NCI-H524 treated with DMSO at 0.1 percent for 48 hours (cell line): ENCODE results near the gene TMBIM4.
"Not testable (repeated sequence)": the region's sequence is repeated elsewhere in the genome, so short reads cannot be mapped to it uniquely, and the experiment has no call there.

Source experiments
- DNase-seq: peaks from one replicate; lab custom pipeline; 2025; lab: John Stamatoyannopoulos, UW

TMBIM4 gene, protein sequence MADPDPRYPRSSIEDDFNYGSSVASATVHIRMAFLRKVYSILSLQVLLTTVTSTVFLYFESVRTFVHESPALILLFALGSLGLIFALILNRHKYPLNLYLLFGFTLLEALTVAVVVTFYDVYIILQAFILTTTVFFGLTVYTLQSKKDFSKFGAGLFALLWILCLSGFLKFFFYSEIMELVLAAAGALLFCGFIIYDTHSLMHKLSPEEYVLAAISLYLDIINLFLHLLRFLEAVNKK

DNA sequence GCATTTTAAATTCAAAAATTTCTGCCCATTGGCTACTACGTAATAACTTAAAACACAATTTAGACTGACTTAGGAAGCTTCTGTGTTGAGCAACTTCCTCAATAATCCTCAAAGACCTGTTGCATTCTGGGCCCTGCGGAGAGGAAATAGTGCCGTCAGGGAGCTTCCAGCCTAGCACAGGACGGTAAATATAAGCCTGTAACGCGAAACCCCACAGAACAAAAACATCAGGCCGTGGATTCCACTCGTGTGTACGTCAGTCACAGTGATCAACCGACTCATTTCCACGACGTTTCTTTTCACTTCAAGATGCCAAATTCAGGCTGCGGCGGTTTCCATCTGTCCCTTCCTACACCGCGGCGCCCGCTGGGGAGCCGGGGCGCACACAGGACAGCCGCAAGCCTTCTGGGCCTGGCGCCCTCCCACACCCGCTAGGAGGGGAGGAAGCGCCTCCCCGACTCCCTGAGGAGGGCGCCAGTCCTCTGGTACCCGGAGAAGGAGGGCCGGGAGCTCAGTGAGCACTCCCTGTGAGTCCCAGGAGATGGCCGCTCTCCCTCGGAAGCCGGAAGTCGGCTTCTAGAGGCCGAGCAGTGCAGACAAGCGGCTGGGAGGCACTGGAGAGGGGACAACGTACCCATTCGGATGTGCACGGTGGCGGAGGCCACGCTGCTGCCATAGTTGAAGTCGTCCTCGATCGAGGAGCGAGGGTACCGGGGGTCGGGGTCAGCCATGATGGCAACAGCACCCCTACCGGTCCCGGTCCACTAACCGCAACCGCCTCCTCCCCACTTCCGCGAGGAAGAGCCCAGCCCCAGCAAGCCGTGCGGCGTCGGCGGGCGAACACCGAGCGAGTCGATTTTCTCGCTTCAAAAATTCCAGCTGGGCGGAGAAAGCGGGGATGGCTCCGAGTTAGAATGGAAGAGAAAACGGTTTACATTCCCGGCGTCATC is at the start of gene TMBIM4:
TSS of gene TMBIM4 (minus strand) at position 776 of the 950 bp plus-strand sequence. CDS start at position 731, 45 bp downstream.
- peak; percentile 64 for DNase-seq

GRCh38 chr12:66217342-66217917 is 47.6 kb upstream of the TMBIM4 start:
- DNase-seq, result no peak

DNA sequence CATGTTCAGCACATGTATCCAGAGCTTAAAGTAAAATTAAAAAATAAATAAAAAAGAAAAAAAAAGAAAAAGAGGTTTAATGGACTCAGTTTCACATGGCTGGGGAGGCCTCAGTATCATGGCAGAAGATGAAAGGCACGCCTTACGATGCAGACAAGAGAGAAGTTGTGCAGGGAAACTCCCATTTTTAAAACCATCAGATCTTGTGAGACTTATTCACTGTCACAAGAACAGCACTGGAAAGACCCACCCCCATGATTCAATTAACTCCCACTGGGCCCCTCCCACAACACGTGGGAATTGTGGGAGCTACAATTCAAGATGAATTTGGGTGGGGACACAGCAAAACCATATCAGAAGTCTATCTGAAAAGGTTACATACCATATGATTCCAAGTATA is 43.2 kb upstream of the TMBIM4 start:
- DNase-seq, result not testable (repeated sequence)

DNA sequence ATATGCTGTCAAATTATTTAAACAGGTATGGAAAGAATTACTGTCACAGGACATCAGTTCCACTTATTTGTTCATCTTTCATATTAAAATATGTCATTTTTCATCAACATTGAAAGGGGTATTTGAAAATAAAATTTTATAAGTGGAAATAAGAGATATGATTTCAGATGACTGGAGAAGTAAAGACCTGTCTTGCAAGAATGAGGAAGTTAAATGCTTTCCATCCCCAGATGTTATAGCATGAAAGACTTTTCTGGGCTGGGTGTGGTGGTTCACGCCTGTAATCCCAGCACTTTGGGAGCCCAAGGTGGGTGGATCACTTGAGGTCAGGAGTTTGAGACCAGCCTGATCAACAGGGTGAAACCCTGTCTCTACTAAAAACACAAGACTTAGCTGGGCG is 41.8 kb upstream of the TMBIM4 start:
- not testable (repeated sequence) for DNase-seq

- no peak for DNase-seq
These were observed 41.0 kb upstream of the TMBIM4 start for GRCh38 chr12:66210840-66211239.

DNA sequence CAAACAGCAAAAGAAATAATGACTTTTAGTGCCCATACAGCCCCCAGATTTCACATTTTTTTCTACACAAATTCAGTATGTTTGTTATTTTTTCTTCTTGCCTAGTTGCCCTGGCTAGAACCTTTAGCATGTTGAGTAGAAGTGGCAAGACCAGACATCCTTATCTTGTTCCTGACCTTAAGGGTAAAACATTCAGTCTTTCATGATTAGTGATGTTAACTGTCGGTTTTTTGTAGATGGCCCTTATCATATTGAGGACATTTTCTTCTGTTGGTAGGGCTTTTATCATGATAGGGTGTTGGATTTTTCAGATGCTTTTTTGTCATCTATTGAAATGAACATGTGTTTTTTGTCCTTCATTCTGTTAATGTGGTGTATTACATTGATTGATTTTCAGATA is 36.3 kb upstream of the TMBIM4 start:
- no peak for DNase-seq

DNA sequence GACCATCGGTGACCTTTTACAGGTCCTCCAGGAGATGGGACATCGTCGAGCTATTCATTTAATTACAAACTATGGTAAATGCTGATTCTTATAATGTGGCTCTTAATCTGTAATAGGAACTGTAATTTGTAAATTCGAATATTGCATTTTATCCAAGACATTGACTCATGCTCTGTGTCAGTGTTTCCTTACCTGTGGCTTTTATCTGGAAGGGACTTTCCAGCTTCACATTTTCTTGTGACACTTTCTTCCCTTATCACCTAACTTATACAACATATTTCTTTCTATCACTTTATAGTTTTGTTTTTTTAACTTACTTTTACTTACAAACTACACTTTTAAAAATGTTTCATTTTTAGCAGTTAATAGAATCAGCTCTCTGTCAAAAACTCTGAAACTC is 34.0 kb upstream of the TMBIM4 start:
- no peak for DNase-seq

- DNase-seq, result no peak
These were observed 30.2 kb upstream of the TMBIM4 start for GRCh38 chr12:66199831-66200509.

- no peak for DNase-seq
These were observed 29.3 kb upstream of the TMBIM4 start for GRCh38 chr12:66199141-66199540.

GRCh38 chr12:66197495-66197921 is 27.7 kb upstream of the TMBIM4 start:
- no peak for DNase-seq

GRCh38 chr12:66196806-66197205 is 27.0 kb upstream of the TMBIM4 start:
- no peak for DNase-seq

DNA sequence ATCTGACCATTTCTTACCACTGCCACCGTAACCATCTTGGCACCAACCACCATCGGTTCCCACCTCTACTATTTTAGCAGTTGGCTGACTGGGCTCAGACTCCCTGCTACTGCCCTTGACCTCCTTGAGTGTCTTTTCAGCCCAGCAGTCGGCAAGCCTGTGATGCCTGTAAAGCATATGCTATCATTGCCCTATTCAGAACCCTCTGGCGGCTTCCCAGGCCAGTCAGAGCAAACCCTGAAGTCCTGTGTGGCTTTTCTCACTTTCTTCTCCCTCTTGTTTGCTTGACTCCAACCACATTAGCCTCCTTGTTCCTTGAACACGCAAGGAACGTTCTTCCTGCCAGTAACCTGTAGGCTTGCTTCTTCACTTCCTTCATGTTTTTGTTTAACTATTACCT is 25.4 kb upstream of the TMBIM4 start:
- no peak for DNase-seq

GRCh38 chr12:66194122-66194521 is 24.3 kb upstream of the TMBIM4 start:
- DNase-seq, result no peak

DNA sequence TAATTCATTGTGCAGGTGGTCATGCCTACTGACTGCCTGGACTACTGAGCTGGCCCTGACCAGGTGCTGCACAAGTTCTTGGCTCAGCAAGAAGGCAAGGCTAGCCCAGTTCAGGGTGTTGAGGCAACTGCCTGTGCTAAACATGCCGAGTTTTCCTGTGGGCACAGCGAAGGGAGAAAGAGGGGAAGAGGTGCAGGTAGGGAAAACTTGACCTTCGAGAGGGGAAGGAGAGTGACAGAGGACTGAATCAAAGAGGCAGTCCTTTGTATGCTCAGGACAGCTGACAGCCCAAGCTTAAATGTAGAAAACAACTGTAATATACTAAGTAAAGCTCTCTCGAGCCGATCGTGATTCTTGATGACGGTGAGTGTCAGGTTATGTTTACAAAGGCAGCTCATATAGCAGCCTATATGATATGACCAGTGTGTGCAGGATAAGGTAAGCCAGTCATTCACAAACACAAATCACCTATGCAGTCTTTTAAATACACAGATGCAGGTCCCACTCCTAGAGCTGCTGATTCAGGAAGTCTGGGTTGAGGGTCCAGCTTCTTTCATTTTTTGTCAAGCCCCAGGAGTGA is 21.8 kb upstream of the TMBIM4 start:
- no peak for DNase-seq

GRCh38 chr12:66190519-66191370 is 20.9 kb upstream of the TMBIM4 start:
- DNase-seq, result no peak

DNA sequence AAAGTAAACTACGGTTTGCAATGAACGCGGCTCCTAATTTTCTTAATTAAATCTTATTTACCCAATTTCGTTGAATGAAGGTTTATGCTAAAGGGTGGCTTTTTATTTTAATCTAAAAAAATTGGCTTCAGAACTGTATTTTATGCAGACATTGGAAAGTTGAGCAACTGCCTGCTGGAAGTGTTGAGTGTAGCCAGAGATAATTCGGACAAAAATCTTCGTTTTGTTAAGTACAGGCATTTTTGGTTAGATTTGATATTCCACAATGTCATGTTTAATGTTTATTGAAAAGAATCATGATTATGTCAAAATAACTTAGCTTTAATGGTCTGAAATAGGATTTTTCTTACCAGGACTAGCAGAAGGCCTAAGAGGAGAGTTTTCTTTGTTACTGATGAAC is 20.1 kb upstream of the TMBIM4 start:
- no peak for DNase-seq

DNA sequence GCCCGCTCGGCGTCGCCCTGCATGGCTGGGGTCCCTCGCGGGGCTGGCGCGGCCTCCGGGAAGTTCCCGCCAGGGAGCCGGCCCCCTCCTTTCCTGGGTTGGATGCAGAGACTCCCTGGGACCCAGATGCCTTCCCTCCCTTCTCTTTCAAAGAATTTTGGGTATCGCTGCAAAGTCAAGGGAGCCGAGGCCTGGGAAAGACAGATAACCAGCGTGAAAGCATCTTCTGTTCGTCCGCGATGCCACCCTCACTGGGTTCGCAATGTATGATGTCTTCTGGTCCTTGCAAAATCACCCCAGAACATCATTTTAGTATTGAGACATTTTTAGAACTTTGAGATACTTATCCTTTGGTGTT is 19.7 kb upstream of the TMBIM4 start:
- DNase-seq, result no peak

DNA sequence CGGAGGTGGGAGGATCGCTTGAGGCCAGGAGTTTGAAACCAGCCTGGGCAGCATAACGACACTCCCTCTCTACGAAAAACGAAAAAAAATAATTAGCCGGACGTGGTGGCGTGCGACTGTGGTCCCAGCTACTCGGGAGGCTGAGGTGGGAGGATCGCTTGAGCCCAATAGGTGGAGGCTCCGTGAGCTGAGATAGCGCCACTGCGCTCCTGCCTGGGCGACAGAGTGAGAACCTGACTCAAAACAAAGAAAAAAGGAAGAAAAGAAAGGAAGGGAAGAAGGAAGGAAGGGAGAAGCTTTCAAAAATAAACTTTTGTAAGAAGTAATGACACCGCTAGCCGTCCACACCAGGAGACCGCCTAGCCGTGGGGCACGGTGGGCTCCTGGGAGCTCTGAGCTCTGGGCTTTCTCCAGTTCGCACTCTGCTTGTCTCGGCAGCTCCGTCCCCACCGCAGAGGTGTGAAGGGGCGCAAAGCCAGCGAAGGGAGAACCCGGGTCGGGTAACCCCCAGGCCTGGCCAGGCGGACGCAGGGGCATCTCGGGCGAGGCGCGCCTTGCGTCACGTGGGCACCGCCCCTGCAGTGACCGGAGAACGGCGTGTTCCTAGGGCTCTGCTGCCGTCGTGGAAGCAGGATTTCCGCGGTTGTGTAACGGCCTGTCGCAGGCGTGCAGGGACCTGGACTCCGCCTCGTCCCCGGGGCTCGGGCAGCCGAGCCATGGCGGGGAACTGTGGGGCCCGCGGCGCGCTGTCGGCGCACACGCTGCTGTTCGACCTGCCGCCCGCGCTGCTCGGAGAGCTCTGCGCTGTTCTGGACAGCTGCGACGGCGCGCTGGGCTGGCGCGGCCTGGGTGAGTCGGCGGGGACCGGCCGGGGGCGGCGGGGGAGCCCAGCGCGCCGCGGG is 19.0 kb upstream of the TMBIM4 start, which contains the start of gene IRAK3:
TSS of gene IRAK3 (plus strand) at position 631 of the 902 bp plus-strand sequence. CDS start at position 717, 86 bp downstream.
- DNase-seq, result no peak

DNA sequence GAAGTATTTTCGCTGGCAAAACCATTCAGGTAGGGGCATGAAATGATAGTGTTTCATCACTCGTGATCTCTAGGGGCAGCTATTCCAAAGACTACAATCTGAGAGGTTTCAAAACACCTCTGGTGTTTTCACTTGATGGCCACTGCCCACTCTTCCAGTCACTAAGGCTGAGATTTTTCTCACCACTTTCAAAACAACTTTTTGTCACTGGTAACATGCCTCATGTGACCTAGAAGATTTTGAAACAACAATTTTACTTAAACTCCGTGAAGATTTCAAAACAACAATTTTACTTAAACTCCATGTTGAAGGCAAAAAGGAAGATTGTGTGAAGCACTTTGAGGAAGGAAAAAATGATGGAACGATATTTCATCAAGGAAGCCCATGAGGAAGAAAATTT is 18.0 kb upstream of the TMBIM4 start:
- no peak for DNase-seq

- DNase-seq, result no peak
These were observed 17.2 kb upstream of the TMBIM4 start for GRCh38 chr12:66187036-66187435.
